ENCODE data around the gene PRCC. TPM values are rescaled to one million over a fixed set of nuclear protein-coding genes. Genes with fewer than 3 reads are reported as not detected.

Gene PRCC
- total RNA-seq, 1 experiment from 2014 or later = 56.4 TPM

Other genes starting within 250 kb of the PRCC start
- 16.8 and 21.3 TPM in 2 replicates for gene IQGAP3, start 195.0 kb upstream of the PRCC start, total RNA-seq (2014; rRNA removed; shearing (Covaris generic))
- gene TTC24, start 187.8 kb upstream of the PRCC start, total RNA-seq (2014; rRNA removed; shearing (Covaris generic)) = not detected in 2 replicates
- gene NAXE, start 175.8 kb upstream of the PRCC start, total RNA-seq (2014; rRNA removed; shearing (Covaris generic)) = 29.7 and 30.1 TPM in 2 replicates
- gene GPATCH4, start 166.1 kb upstream of the PRCC start, total RNA-seq (2014; rRNA removed; shearing (Covaris generic)) = 22.8 and 25.1 TPM in 2 replicates
- 0.20 and 0.23 TPM in 2 replicates for gene HAPLN2, start 148.1 kb upstream of the PRCC start, total RNA-seq (2014; rRNA removed; shearing (Covaris generic))
- 0.05 TPM in 1 of 2 replicates, not detected in the other for gene BCAN, start 125.4 kb upstream of the PRCC start, total RNA-seq (2014; rRNA removed; shearing (Covaris generic))
- gene NES, start 90.1 kb upstream of the PRCC start, total RNA-seq (2014; rRNA removed; shearing (Covaris generic)) = 356 and 359 TPM in 2 replicates
- 0.43 and 0.85 TPM in 2 replicates for gene CRABP2, start 62.0 kb upstream of the PRCC start, total RNA-seq (2014; rRNA removed; shearing (Covaris generic))
- gene METTL25B, start 39.1 kb upstream of the PRCC start, total RNA-seq (2014; rRNA removed; shearing (Covaris generic)) = 8.6 and 9.9 TPM in 2 replicates
- 29.1 and 33.7 TPM in 2 replicates for gene ISG20L2, start 38.8 kb upstream of the PRCC start, total RNA-seq (2014; rRNA removed; shearing (Covaris generic))
- gene MRPL24, start 26.4 kb upstream of the PRCC start, total RNA-seq (2014; rRNA removed; shearing (Covaris generic)) = 53.4 and 61.3 TPM in 2 replicates
- gene HDGF, start 15.9 kb upstream of the PRCC start, total RNA-seq (2014; rRNA removed; shearing (Covaris generic)) = 276 and 278 TPM in 2 replicates
- gene SH2D2A, start 49.3 kb downstream of the PRCC start, total RNA-seq (2014; rRNA removed; shearing (Covaris generic)) = 0.30 TPM in 1 of 2 replicates, not detected in the other
- gene INSRR, start 91.6 kb downstream of the PRCC start, total RNA-seq (2014; rRNA removed; shearing (Covaris generic)) = not detected in 2 replicates
- gene NTRK1, start 93.3 kb downstream of the PRCC start, total RNA-seq (2014; rRNA removed; shearing (Covaris generic)) = not detected in 2 replicates
- not detected in 2 replicates for gene PEAR1, start 126.2 kb downstream of the PRCC start, total RNA-seq (2014; rRNA removed; shearing (Covaris generic))
- gene LRRC71, start 153.1 kb downstream of the PRCC start, total RNA-seq (2014; rRNA removed; shearing (Covaris generic)) = not detected in 2 replicates